Activated B cell treated with CpG ODN at 0.5 μM for 24 hours (primary cell): ENCODE results near the gene TMEM218. TPM values are rescaled to one million over a fixed set of nuclear protein-coding genes. Genes with fewer than 3 reads are reported as not detected.
A peak's percentile ranks its signal among the peaks of the same experiment; 100 is the strongest.

ENCODE experiments used
- ATAC-seq: fragments of 200-7000 bp; cut with Tn5 transposase; one replicate; pipeline ENCODE4 v1.10.0; 2021; ENCODE audit warnings: low read depth, mild to moderate bottlenecking, moderate library complexity
- CTCF ChIA-PET: fragments of 350-600 bp; sonication (Branson Sonifier 250); formaldehyde crosslinking; loops from one replicate; lab custom pipeline; 2021; ENCODE audit warnings: antibody characterized with exemption; lab: Charles Lee
- POLR2A ChIA-PET: fragments of 350-600 bp; sonication (Branson Sonifier 250); formaldehyde crosslinking; loops from one replicate; lab custom pipeline; 2021; ENCODE audit warnings: antibody characterized with exemption; lab: Charles Lee
- DNase-seq: peaks from one replicate; pipeline ENCODE4 v3.0.0; 2022
- H3K27ac Mint-ChIP-seq: one replicate; pipeline ENCODE4 v1.8.0; 2020; ENCODE audit warnings: mixed read lengths
- H3K27me3 Mint-ChIP-seq: one replicate; pipeline ENCODE4 v1.8.0; 2021; ENCODE audit warnings: mixed read lengths
- H3K36me3 Mint-ChIP-seq: one replicate; pipeline ENCODE4 v1.8.0; 2021; ENCODE audit warnings: low read depth, mixed read lengths
- H3K4me1 Mint-ChIP-seq: one replicate; pipeline ENCODE4 v1.8.0; 2021; ENCODE audit warnings: mixed read lengths
- H3K4me3 Mint-ChIP-seq: one replicate; pipeline ENCODE4 v1.8.0; 2020; ENCODE audit warnings: mild to moderate bottlenecking, mixed read lengths
- H3K9me3 Mint-ChIP-seq: one replicate; pipeline ENCODE4 v1.8.0; 2020; ENCODE audit warnings: mixed read lengths
- CTCF ChIP-seq: fragments of 200-600 bp; IDR thresholded peaks from one replicate; pipeline ENCODE4 v1.8.0; 2022; ENCODE audit warnings: antibody characterized with exemption, mild to moderate bottlenecking
- intact Hi-C: fragments of 100-400 bp; cut with micrococcal nuclease; formaldehyde crosslinking; loops from one replicate; pipeline ENCODE4 v1.15.1; 2024
- total RNA-seq: library from RNA; stranded (reverse); gene quantifications from 2 replicates; pipeline ENCODE4 v1.2.3, GENCODE V29; 2022

Gene TMEM218
- total RNA-seq, 1 donor from 2014 or later, result 18.8 TPM

GRCh38 chr11:125123194-125123946 lies 11.9 kb upstream of the TMEM218 start:
- H3K36me3 Mint-ChIP-seq, result no peaks in the 10 kb centered on the region
- H3K27ac Mint-ChIP-seq, result no peak overlapping the region
- ChIA-PET POLR2A (interaction anchor here (1.0 to 1.6 kb wide), 3 partner anchors 12 to 170 kb away, joined by 5 to 19 read pairs (median 6); partner anchors contain the start of genes CCDC15, SLC37A2 and TMEM218), CTCF (interaction anchor here (1.2 to 3.8 kb wide), 10 partner anchors 12 to 170 kb away, joined by 3 to 27 read pairs (median 8); partner anchors contain the start of genes CCDC15, SLC37A2 and TMEM218)
- TF ChIP-seq CTCF, result no peak
- H3K27me3 Mint-ChIP-seq, result peaks cover 34% of the 10 kb centered on the region
- H3K4me3 Mint-ChIP-seq, result no peak overlapping the region
- H3K4me1 Mint-ChIP-seq, result peaks cover 14% of the 10 kb centered on the region
- ATAC-seq (no peak), DNase-seq (no peak)
- intact Hi-C loops, result no loop called here
- H3K9me3 Mint-ChIP-seq, result no peaks in the 10 kb centered on the region

- ATAC-seq, result no peak
- peaks cover 31% of the 10 kb centered on the region for H3K27me3 Mint-ChIP-seq
Observed at GRCh38 chr11:125117429-125117828, 6.0 kb upstream of the TMEM218 start.

DNA sequence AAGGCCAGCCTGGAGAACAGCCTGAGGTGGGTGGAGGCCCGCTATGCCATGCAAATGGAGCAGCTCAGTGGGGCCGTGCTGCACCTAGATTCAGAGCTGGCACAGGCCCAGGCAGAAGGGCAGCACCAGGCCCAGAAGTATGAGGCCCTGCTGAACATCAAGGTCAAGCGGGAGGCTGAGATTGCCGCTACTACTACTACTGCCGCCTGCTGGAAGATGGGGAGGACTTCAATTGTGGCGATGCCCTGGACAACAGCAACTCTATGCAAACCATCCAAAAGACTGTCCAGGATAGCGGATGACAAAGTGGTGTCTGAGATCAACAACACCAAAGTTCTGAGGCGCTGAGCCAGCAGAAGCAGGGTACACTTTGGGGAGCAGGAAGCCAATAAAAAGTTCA lies 3.1 kb upstream of the TMEM218 start:
- intact Hi-C loops, result loop anchor here (5.0 to 10.0 kb wide), 3 partner anchors 367 to 1150 kb away; partner anchors contain the start of genes FOXRED1, SIAE, SPA17 and SRPRA
- no peak for DNase-seq
- no peak for ATAC-seq
- H3K9me3 Mint-ChIP-seq, result peaks cover 2% of the 10 kb centered on the region
- TF ChIP-seq CTCF, result no peak
- H3K36me3 Mint-ChIP-seq, result peaks cover 9% of the 10 kb centered on the region
- H3K27me3 Mint-ChIP-seq, result peaks cover 24% of the 10 kb centered on the region
- H3K27ac Mint-ChIP-seq, result no peak overlapping the region
- peaks cover 23% of the 10 kb centered on the region for H3K4me1 Mint-ChIP-seq
- CTCF ChIA-PET, result no interaction called here
- H3K4me3 Mint-ChIP-seq, result no peak overlapping the region
- POLR2A ChIA-PET, result interaction anchor here (0.5 kb wide), 1 partner anchor 154 kb away, joined by 14 read pairs; no protein-coding TSS in a partner anchor

More at GRCh38 chr11:125117429-125117828, 6.0 kb upstream of the TMEM218 start:
- H3K27ac Mint-ChIP-seq, result no peak overlapping the region
- TF ChIP-seq CTCF, result no peak
- no peaks in the 10 kb centered on the region for H3K4me1 Mint-ChIP-seq
- H3K36me3 Mint-ChIP-seq, result no peaks in the 10 kb centered on the region
- intact Hi-C loops, result loop anchor here (10.0 kb wide), 1 partner anchor 1147 kb away; the partner anchor contains the start of genes FOXRED1 and SRPRA
- ChIA-PET POLR2A (no interaction called here), CTCF (no interaction called here)
- no peak for DNase-seq
- no peak overlapping the region for H3K4me3 Mint-ChIP-seq
- H3K9me3 Mint-ChIP-seq, result peaks cover 2% of the 10 kb centered on the region

- H3K36me3 Mint-ChIP-seq, result peaks cover 10% of the 10 kb centered on the region
- H3K27me3 Mint-ChIP-seq, result peaks cover 10% of the 10 kb centered on the region
- peak overlapping the region; percentile 97 for H3K27ac Mint-ChIP-seq
- peaks cover 23% of the 10 kb centered on the region for H3K4me1 Mint-ChIP-seq
- peaks cover 2% of the 10 kb centered on the region for H3K9me3 Mint-ChIP-seq
- intact Hi-C loops, result loop anchor here (5.0 to 10.0 kb wide), 3 partner anchors 365 to 1153 kb away; partner anchors contain the start of genes FOXRED1, SIAE, SPA17 and SRPRA
- ChIA-PET CTCF (interaction anchor here (1.1 to 5.2 kb wide), 4 partner anchors 12 to 36 kb away, joined by 3 to 27 read pairs (median 8); no protein-coding TSS in a partner anchor), POLR2A (interaction anchor here (0.6 to 3.6 kb wide), 11 partner anchors 12 to 791 kb away, joined by 3 to 53 read pairs (median 7); partner anchors contain the start of genes CCDC15, HYLS1, PUS3 and SLC37A2)
- no peak for DNase-seq
- TF ChIP-seq CTCF, result no peak
- no peak for ATAC-seq
- H3K4me3 Mint-ChIP-seq, result peak overlapping the region; percentile 98
Observed at GRCh38 chr11:125112208-125112604, 780 bp upstream of the TMEM218 start.
